ENCODE measurements around the gene TRIM31.

DNA sequence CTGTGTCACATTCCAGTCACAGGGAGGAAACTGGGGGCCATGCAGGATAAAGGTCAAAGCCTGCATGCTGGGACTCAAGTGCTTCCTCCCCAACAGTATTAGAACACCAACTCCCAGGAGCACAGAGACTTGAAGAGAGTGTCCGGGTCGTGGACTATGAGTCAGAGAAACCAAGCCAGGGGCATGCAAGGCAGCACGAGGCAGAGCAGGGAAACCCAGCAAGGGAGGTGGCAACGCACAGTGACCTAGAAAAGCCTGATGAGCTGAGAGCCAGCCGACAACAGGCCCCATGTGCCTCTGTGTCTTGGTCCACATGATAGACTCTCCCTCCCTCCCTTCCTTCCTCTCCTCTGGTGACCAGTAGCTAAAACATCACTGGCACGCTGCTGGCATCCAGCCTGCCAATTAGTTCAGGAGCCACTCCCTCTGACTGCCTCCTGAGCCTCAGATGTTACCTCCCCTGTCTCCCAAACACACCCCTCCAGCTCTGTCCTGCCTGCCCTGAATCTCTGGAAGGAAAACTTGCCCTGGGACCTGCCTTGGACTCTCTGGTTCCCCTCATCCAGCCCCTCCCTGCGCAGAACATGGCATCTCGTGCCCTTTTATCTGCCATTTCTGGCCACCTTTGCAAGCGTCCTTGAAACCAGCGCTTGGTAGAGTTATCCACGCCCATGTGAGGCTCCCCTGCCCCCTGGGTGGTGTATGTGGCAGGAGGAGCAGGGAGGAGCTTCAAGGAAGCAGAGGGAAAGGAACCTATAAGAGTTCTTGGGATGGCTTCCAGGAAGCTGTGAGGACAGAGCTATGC, 21.1 kb downstream of the TRIM31 start:
- TF ChIP-seq EZH2 (IDR thresholded peaks at IDR 0.05; ENCODE audit: insufficient read depth, poor library complexity, severe bottlenecking): no peak
- TF ChIP-seq EZH2phosphoT487 (IDR thresholded peaks at IDR 0.05; ENCODE audit: insufficient read depth, low read depth): no peak

All from GM23248 (cell line).